ENCODE data around the gene C6orf15.

Gene C6orf15

DNA sequence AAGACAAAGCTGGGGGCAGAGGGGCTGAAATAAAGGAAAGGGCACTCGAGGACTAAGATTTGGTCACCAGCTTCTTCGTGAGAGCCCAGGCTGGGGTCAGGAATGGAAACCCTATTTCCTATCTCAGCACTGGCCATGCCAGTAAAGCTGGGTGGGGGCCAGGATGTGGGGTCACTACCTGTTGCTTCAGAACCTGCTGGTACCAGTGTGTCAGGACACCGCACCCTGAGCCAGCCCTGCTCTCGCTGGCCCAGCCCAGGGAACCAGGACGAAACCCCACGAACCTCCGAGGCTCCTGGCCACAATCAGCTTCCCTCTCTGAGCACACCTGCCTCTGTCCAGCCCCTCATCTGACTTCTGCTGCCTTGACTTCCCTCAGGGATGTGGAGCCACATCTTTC lies 5.8 kb upstream of the C6orf15 start:
- Histone ChIP-seq H3K27ac (ENCODE audit: low read length) (no peak overlapping the region), H3K9me3 (ENCODE audit: control insufficient read depth, insufficient read depth, low read length) (no peaks in the 10 kb centered on the region), H3K4me1 (ENCODE audit: control insufficient read depth, insufficient read depth, low read length) (peaks cover 5% of the 10 kb centered on the region), H3K4me3 (ENCODE audit: low read length) (no peak overlapping the region), H3K27me3 (ENCODE audit: control insufficient read depth, insufficient read depth, low read length) (no peaks in the 10 kb centered on the region), H3K36me3 (ENCODE audit: control insufficient read depth, insufficient read depth, low read length) (no peaks in the 10 kb centered on the region)
- no CpG with 5 or more reads among the region's 7 CpGs for WGBS (ENCODE audit: insufficient coverage, insufficient read length)
- DNase-seq (ENCODE audit: low read depth, low spot score), result no peak

DNA sequence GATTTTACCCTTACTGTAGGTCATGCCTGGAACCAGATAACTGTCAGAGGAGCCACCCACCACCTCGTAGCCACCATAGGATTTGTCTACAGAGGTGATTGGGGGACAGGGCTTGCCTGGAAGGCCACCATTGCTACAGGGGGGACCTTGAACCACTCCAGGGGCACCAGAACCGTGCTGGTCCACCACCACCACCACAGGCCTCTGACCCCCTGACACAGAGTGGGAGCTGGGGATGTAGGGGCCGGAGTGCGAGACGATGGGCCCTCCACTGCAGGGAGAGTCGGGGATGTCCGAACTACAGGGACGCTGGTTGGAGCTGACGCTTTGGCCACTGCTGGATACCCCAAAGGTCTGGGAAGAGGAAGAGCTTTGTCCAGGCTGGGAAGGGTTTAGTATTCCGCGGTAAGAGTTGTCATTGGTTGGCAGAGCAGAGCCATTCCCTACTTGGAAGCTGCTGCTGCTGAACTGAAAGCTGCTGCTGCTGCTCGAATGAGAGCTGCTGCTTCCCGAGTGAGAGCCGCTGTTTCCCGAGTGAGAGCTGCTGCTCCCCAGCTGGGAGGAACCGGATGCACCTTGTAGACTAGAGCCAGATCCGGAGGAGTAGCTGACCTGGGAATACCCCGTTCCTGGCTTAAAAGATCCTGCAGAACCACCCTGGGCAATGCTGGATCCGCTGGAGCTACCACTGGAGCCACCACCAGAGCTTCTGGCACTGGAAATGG lies 4.4 kb upstream of the C6orf15 start:
- Histone ChIP-seq H3K27ac (ENCODE audit: low read length) (no peak overlapping the region), H3K36me3 (ENCODE audit: control insufficient read depth, insufficient read depth, low read length) (no peaks in the 10 kb centered on the region), H3K9me3 (ENCODE audit: control insufficient read depth, insufficient read depth, low read length) (no peaks in the 10 kb centered on the region), H3K4me1 (ENCODE audit: control insufficient read depth, insufficient read depth, low read length) (peaks cover 5% of the 10 kb centered on the region), H3K4me3 (ENCODE audit: low read length) (no peak overlapping the region), H3K27me3 (ENCODE audit: control insufficient read depth, insufficient read depth, low read length) (no peaks in the 10 kb centered on the region)
- DNase-seq (ENCODE audit: low read depth, low spot score), result no peak
- no CpG with 5 or more reads among the region's 19 CpGs for WGBS (ENCODE audit: insufficient coverage, insufficient read length)

DNA sequence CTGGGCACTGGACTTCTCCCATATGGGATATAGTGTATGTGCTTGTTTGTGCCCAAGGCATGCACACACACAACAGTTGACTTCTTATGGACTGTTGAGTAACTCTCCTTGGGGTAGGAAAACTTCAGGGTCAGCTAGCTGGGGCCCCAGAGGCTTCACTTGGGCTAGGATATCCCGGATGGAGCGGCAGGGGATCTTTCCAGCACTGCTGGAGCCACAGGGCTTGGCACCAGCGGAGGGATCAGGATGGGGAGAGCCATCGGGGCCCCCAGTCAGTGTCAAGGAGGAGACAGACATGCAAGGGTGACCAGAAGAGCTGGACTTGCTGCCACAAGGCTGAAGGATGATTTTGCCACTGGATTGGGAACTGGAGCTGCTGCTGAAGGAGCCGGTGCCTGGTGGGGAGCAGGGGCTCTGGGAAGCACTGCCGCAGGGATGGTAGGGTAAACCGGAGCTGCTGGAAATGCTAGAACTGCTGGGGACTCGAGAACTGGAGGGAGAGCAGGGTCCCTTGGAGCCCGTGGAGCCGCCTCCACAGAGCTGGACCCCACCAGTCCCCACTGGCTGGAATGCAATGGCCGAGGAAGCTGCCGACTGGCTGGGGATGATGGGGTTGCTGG lies 3.7 kb upstream of the C6orf15 start:
- WGBS (ENCODE audit: insufficient coverage, insufficient read length), result no CpG with 5 or more reads among the region's 12 CpGs
- H3K4me1 ChIP-seq (ENCODE audit: control insufficient read depth, insufficient read depth, low read length), result peaks cover 5% of the 10 kb centered on the region
- no peaks in the 10 kb centered on the region for H3K9me3 ChIP-seq (ENCODE audit: control insufficient read depth, insufficient read depth, low read length)
- no peaks in the 10 kb centered on the region for H3K27me3 ChIP-seq (ENCODE audit: control insufficient read depth, insufficient read depth, low read length)
- H3K27ac ChIP-seq (ENCODE audit: low read length), result no peak overlapping the region
- no peak overlapping the region for H3K4me3 ChIP-seq (ENCODE audit: low read length)
- H3K36me3 ChIP-seq (ENCODE audit: control insufficient read depth, insufficient read depth, low read length), result no peaks in the 10 kb centered on the region
- DNase-seq (ENCODE audit: low read depth, low spot score), result no peak

- Histone ChIP-seq H3K9me3 (ENCODE audit: control insufficient read depth, insufficient read depth, low read length) (no peaks in the 10 kb centered on the region), H3K27ac (ENCODE audit: low read length) (no peak overlapping the region), H3K4me1 (ENCODE audit: control insufficient read depth, insufficient read depth, low read length) (peaks cover 6% of the 10 kb centered on the region), H3K27me3 (ENCODE audit: control insufficient read depth, insufficient read depth, low read length) (no peaks in the 10 kb centered on the region), H3K36me3 (ENCODE audit: control insufficient read depth, insufficient read depth, low read length) (no peaks in the 10 kb centered on the region), H3K4me3 (ENCODE audit: low read length) (no peak overlapping the region)
- DNase-seq (ENCODE audit: low read depth, low spot score), result no peak
- WGBS (ENCODE audit: insufficient coverage, insufficient read length), result no CpG with 5 or more reads among the region's 9 CpGs
Measured at GRCh38 chr6:31114970-31115849, 2.8 kb upstream of the C6orf15 start.

DNA sequence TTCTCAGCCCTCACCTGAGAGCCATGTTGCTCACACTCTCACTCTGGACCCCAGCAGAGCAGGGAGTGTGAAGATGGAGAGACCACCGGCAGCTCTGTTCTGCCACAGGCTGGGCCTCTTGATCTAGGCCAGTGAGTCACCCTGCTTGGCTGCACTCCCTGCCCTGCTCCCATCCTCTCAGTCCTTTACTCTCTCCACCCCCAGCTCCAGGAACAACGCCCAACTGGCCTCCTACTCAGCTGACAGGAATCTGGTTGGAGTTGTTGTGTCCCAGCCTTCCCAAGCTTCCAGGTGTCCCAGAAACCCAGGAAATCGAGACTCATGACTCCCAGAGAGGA lies 2.1 kb upstream of the C6orf15 start, which contains the start of gene PSORS1C1:
TSS of gene PSORS1C1 (plus strand) at position 260 of the 338 bp plus-strand sequence. CDS start 14,833 bp downstream, outside the sequence.
- Histone ChIP-seq H3K27ac (ENCODE audit: low read length) (no peak within 1 kb of the TSS), H3K4me1 (ENCODE audit: control insufficient read depth, insufficient read depth, low read length) (peaks cover 9% of the 10 kb centered on the region), H3K36me3 (ENCODE audit: control insufficient read depth, insufficient read depth, low read length) (no peaks in the 10 kb centered on the region), H3K4me3 (ENCODE audit: low read length) (no peak within 1 kb of the TSS), H3K9me3 (ENCODE audit: control insufficient read depth, insufficient read depth, low read length) (no peaks in the 10 kb centered on the region), H3K27me3 (ENCODE audit: control insufficient read depth, insufficient read depth, low read length) (no peaks in the 10 kb centered on the region)
- no CpG with 5 or more reads among the region's 3 CpGs for WGBS (ENCODE audit: insufficient coverage, insufficient read length)
- DNase-seq (ENCODE audit: low read depth, low spot score), result no peak

GRCh38 chr6:31113861-31114540 lies 1.6 kb upstream of the C6orf15 start:
- H3K4me1 ChIP-seq (ENCODE audit: control insufficient read depth, insufficient read depth, low read length), result peaks cover 9% of the 10 kb centered on the region
- WGBS (ENCODE audit: insufficient coverage, insufficient read length), result no CpG with 5 or more reads among the region's 7 CpGs
- H3K27me3 ChIP-seq (ENCODE audit: control insufficient read depth, insufficient read depth, low read length), result no peaks in the 10 kb centered on the region
- no peaks in the 10 kb centered on the region for H3K9me3 ChIP-seq (ENCODE audit: control insufficient read depth, insufficient read depth, low read length)
- DNase-seq (ENCODE audit: low read depth, low spot score), result no peak
- H3K4me3 ChIP-seq (ENCODE audit: low read length), result no peak overlapping the region
- no peak overlapping the region for H3K27ac ChIP-seq (ENCODE audit: low read length)
- H3K36me3 ChIP-seq (ENCODE audit: control insufficient read depth, insufficient read depth, low read length), result no peaks in the 10 kb centered on the region

GRCh38 chr6:31111712-31112111 lies 663 bp downstream of the C6orf15 start:
- H3K4me3 ChIP-seq (ENCODE audit: low read length), result no peak overlapping the region
- H3K36me3 ChIP-seq (ENCODE audit: control insufficient read depth, insufficient read depth, low read length), result no peaks in the 10 kb centered on the region
- no peaks in the 10 kb centered on the region for H3K27me3 ChIP-seq (ENCODE audit: control insufficient read depth, insufficient read depth, low read length)
- no peak for DNase-seq (ENCODE audit: low read depth, low spot score)
- no CpG with 5 or more reads among the region's 13 CpGs for WGBS (ENCODE audit: insufficient coverage, insufficient read length)
- H3K27ac ChIP-seq (ENCODE audit: low read length), result no peak overlapping the region
- H3K9me3 ChIP-seq (ENCODE audit: control insufficient read depth, insufficient read depth, low read length), result no peaks in the 10 kb centered on the region
- peaks cover 9% of the 10 kb centered on the region for H3K4me1 ChIP-seq (ENCODE audit: control insufficient read depth, insufficient read depth, low read length)

DNA sequence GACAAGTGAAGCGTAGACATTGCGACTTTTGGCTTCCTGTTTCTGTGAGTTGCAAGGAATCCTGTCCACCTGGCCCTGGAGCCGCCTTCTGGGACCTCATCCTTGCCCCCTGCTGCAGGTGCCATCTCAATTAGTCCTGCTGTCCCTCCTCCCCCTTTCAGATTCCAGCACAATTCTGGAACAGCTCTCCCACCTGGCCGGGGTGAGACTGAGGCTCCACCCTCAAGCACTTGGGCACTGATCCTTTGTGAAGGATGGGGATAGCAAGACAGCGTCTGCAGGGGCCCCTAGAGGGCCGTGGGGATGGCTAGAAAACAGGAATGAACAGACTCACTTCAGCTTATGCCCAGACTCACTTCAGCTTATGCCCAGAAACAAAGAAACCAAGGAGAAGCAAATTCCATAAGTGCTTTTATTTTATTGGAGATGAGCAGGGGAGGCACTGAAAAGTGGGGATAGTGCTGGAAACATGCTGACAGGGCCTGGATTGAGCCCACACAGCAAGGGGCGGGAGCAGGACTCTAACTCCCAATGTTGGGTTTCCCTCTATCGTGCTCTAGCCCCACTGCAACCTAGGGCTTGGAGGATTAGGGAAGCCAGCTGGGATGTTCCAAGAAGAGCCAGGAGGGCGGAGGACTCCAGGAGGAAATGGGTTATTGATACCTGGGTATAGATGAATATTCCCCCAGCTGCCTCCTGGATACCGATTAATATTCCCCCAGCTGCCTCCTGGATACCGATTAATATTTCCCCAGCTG lies 1.4 kb downstream of the C6orf15 start:
- no peaks in the 10 kb centered on the region for H3K9me3 ChIP-seq (ENCODE audit: control insufficient read depth, insufficient read depth, low read length)
- no peak for DNase-seq (ENCODE audit: low read depth, low spot score)
- WGBS (ENCODE audit: insufficient coverage, insufficient read length), result no CpG with 5 or more reads among the region's 11 CpGs
- no peak overlapping the region for H3K27ac ChIP-seq (ENCODE audit: low read length)
- H3K4me1 ChIP-seq (ENCODE audit: control insufficient read depth, insufficient read depth, low read length), result peaks cover 9% of the 10 kb centered on the region
- no peaks in the 10 kb centered on the region for H3K36me3 ChIP-seq (ENCODE audit: control insufficient read depth, insufficient read depth, low read length)
- H3K4me3 ChIP-seq (ENCODE audit: low read length), result no peak overlapping the region
- H3K27me3 ChIP-seq (ENCODE audit: control insufficient read depth, insufficient read depth, low read length), result no peaks in the 10 kb centered on the region

DNA sequence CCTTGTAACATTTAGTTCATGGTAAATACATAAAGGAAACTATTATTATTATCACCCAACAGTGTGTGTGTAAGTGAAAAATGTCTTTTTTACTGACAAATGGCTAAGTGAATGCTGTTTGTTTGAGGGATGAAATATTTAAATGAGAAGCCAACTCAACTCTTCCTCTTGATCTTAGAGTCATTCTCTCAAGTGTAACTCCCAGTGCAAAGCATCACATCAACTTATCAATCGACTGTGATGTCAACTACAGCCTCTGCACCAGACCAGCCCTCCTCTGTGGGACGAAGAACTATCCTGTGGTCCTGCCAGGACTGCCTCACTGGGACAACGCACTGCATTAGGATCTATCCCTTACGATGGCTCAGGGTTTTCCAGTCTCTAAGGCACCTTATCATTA lies 5.3 kb downstream of the C6orf15 start:
- Histone ChIP-seq H3K27ac (ENCODE audit: low read length) (no peak overlapping the region), H3K9me3 (ENCODE audit: control insufficient read depth, insufficient read depth, low read length) (no peaks in the 10 kb centered on the region), H3K4me1 (ENCODE audit: control insufficient read depth, insufficient read depth, low read length) (peaks cover 4% of the 10 kb centered on the region; the same call in 1 of the 2 replicates), H3K4me3 (ENCODE audit: low read length) (no peak overlapping the region), H3K27me3 (ENCODE audit: control insufficient read depth, insufficient read depth, low read length) (no peaks in the 10 kb centered on the region), H3K36me3 (ENCODE audit: control insufficient read depth, insufficient read depth, low read length) (no peaks in the 10 kb centered on the region)
- WGBS (ENCODE audit: insufficient coverage, insufficient read length), result no CpG with 5 or more reads among the region's 4 CpGs
- no peak for DNase-seq (ENCODE audit: low read depth, low spot score)
